ENCODE measurements around the gene ADAM17. TPM values are rescaled to one million over a fixed set of nuclear protein-coding genes. Genes with fewer than 3 reads are reported as not detected.
A peak's percentile ranks its signal among the peaks of the same experiment; 100 is the strongest.
"Not testable (repeated sequence)": the region's sequence is repeated elsewhere in the genome, so short reads cannot be mapped to it uniquely, and the experiment has no call there.

Gene ADAM17
- 10 to 100 TPM; 23.0 to 24.4 TPM for total RNA-seq

- Mint-ChIP-seq H3K27me3 (no peaks in the 10 kb centered on the region), H3K4me1 (peaks cover 57% of the 10 kb centered on the region), H3K27ac (peak within 1 kb of the TSS; percentile 97), H3K4me3 (peak within 1 kb of the TSS; percentile 96), H3K36me3 (ENCODE audit: low read depth) (peaks cover 13% of the 10 kb centered on the region), H3K9me3 (no peaks in the 10 kb centered on the region)
- ChIA-PET CTCF (interaction anchor here (0.7 to 2.8 kb wide), 17 partner anchors 9 to 798 kb away, joined by 3 to 9 read pairs (median 3); no protein-coding TSS in a partner anchor), POLR2A (interaction anchor here (0.6 to 1.6 kb wide), 6 partner anchors 10 to 101 kb away, joined by 3 to 7 read pairs (median 4); no protein-coding TSS in a partner anchor)
- peak; percentile 86 for DNase-seq
These were observed at the start of gene ADAM17 for GRCh38 chr2:9555297-9556120. Gene ADAM17, minus strand, starts transcription at chr2:9555830. Its CDS starts 225 bp downstream, at chr2:9555605.

- POLR2A ChIA-PET, result no interaction called here
- H3K36me3 Mint-ChIP-seq (ENCODE audit: low read depth), result peaks cover 53% of the 10 kb centered on the region
- DNase-seq, result no peak
- no peak overlapping the region for H3K27ac Mint-ChIP-seq
- CTCF ChIA-PET, result interaction anchor here (0.6 to 2.5 kb wide), 6 partner anchors 10 to 1885 kb away, joined by 3 to 8 read pairs (median 4); no protein-coding TSS in a partner anchor
- peaks cover 28% of the 10 kb centered on the region for H3K4me1 Mint-ChIP-seq
- H3K9me3 Mint-ChIP-seq, result peaks cover 20% of the 10 kb centered on the region
- H3K27me3 Mint-ChIP-seq, result no peaks in the 10 kb centered on the region
- H3K4me3 Mint-ChIP-seq, result no peak overlapping the region
These were observed 46.8 kb upstream of the ADAM17 start for GRCh38 chr2:9602412-9602811.

GRCh38 chr2:9601397-9601796, 45.8 kb upstream of the ADAM17 start:
- Mint-ChIP-seq H3K27ac (no peak overlapping the region), H3K9me3 (peaks cover 20% of the 10 kb centered on the region), H3K4me3 (no peak overlapping the region), H3K4me1 (peaks cover 34% of the 10 kb centered on the region), H3K36me3 (ENCODE audit: low read depth) (peaks cover 53% of the 10 kb centered on the region), H3K27me3 (no peaks in the 10 kb centered on the region)
- ChIA-PET POLR2A (no interaction called here), CTCF (interaction anchor here (1.4 to 2.5 kb wide), 3 partner anchors 9 to 54 kb away, joined by 3 to 8 read pairs (median 4); no protein-coding TSS in a partner anchor)
- no peak for DNase-seq

- Mint-ChIP-seq H3K9me3 (peaks cover 16% of the 10 kb centered on the region), H3K27me3 (no peaks in the 10 kb centered on the region), H3K27ac (peak overlapping the region; percentile 5), H3K4me1 (peaks cover 46% of the 10 kb centered on the region), H3K4me3 (no peak overlapping the region), H3K36me3 (ENCODE audit: low read depth) (peaks cover 55% of the 10 kb centered on the region)
- ChIA-PET CTCF (interaction anchor here (0.7 kb wide), 1 partner anchor 29 kb away, joined by 3 read pairs; no protein-coding TSS in a partner anchor), POLR2A (no interaction called here)
- no peak for DNase-seq
These were observed 43.8 kb upstream of the ADAM17 start for GRCh38 chr2:9599430-9599829.

- peak overlapping the region; percentile 65 for H3K27ac Mint-ChIP-seq
- no peak for DNase-seq
- peak overlapping the region; percentile 16 for H3K4me3 Mint-ChIP-seq
- no peaks in the 10 kb centered on the region for H3K27me3 Mint-ChIP-seq
- POLR2A ChIA-PET, result no interaction called here
- CTCF ChIA-PET, result interaction anchor here (0.6 to 2.0 kb wide), 4 partner anchors 9 to 63 kb away, joined by 3 to 7 read pairs (median 4); no protein-coding TSS in a partner anchor
- H3K36me3 Mint-ChIP-seq (ENCODE audit: low read depth), result peaks cover 62% of the 10 kb centered on the region
- H3K9me3 Mint-ChIP-seq, result peaks cover 16% of the 10 kb centered on the region
- peaks cover 58% of the 10 kb centered on the region for H3K4me1 Mint-ChIP-seq
These were observed 41.1 kb upstream of the ADAM17 start for GRCh38 chr2:9596621-9597311.

GRCh38 chr2:9595746-9596145, 40.1 kb upstream of the ADAM17 start:
- Mint-ChIP-seq H3K27ac (peak overlapping the region; percentile 65), H3K4me3 (no peak overlapping the region), H3K36me3 (ENCODE audit: low read depth) (peaks cover 62% of the 10 kb centered on the region), H3K4me1 (peaks cover 65% of the 10 kb centered on the region), H3K27me3 (no peaks in the 10 kb centered on the region), H3K9me3 (peaks cover 16% of the 10 kb centered on the region)
- CTCF ChIA-PET, result interaction anchor here (1.1 to 2.0 kb wide), 4 partner anchors 10 to 33 kb away, joined by 3 to 7 read pairs (median 4); no protein-coding TSS in a partner anchor
- POLR2A ChIA-PET, result no interaction called here
- DNase-seq, result no peak

- H3K27ac Mint-ChIP-seq, POLR2A ChIA-PET, H3K4me3 Mint-ChIP-seq, DNase-seq, H3K27me3 Mint-ChIP-seq: not testable (repeated sequence)
- peaks cover 63% of the 10 kb centered on the region for H3K4me1 Mint-ChIP-seq
- peaks cover 16% of the 10 kb centered on the region for H3K9me3 Mint-ChIP-seq
- CTCF ChIA-PET, result interaction anchor here (1.1 to 2.0 kb wide), 3 partner anchors 9 to 32 kb away, joined by 3 to 7 read pairs (median 4); no protein-coding TSS in a partner anchor
- peaks cover 59% of the 10 kb centered on the region for H3K36me3 Mint-ChIP-seq (ENCODE audit: low read depth)
These were observed 39.6 kb upstream of the ADAM17 start for GRCh38 chr2:9595256-9595655.

- Mint-ChIP-seq H3K27me3 (no peaks in the 10 kb centered on the region), H3K4me3 (no peak overlapping the region), H3K36me3 (ENCODE audit: low read depth) (peaks cover 59% of the 10 kb centered on the region), H3K27ac (peak overlapping the region; percentile 5), H3K4me1 (peaks cover 59% of the 10 kb centered on the region), H3K9me3 (peaks cover 8% of the 10 kb centered on the region)
- CTCF ChIA-PET, result interaction anchor here (0.7 to 1.6 kb wide), 5 partner anchors 8 to 36 kb away, joined by 3 to 4 read pairs (median 3); no protein-coding TSS in a partner anchor
- no peak for DNase-seq
- POLR2A ChIA-PET, result no interaction called here
These were observed 38.9 kb upstream of the ADAM17 start for GRCh38 chr2:9594366-9595054.

GRCh38 chr2:9593925-9594324, 38.3 kb upstream of the ADAM17 start:
- Mint-ChIP-seq H3K27ac (peak overlapping the region; percentile 46), H3K4me1 (peaks cover 57% of the 10 kb centered on the region), H3K27me3 (no peaks in the 10 kb centered on the region), H3K9me3 (peaks cover 4% of the 10 kb centered on the region), H3K4me3 (no peak overlapping the region), H3K36me3 (ENCODE audit: low read depth) (peaks cover 53% of the 10 kb centered on the region)
- DNase-seq, result no peak
- ChIA-PET POLR2A (no interaction called here), CTCF (interaction anchor here (1.0 to 2.6 kb wide), 3 partner anchors 8 to 35 kb away, joined by 3 to 8 read pairs (median 3); no protein-coding TSS in a partner anchor)

GRCh38 chr2:9592699-9593098, 37.1 kb upstream of the ADAM17 start:
- H3K36me3 Mint-ChIP-seq (ENCODE audit: low read depth), result peaks cover 52% of the 10 kb centered on the region
- no peak overlapping the region for H3K4me3 Mint-ChIP-seq
- ChIA-PET CTCF (interaction anchor here (2.6 kb wide), 1 partner anchor 9 kb away, joined by 8 read pairs; no protein-coding TSS in a partner anchor), POLR2A (no interaction called here)
- H3K4me1 Mint-ChIP-seq, result peaks cover 46% of the 10 kb centered on the region
- no peaks in the 10 kb centered on the region for H3K9me3 Mint-ChIP-seq
- H3K27me3 Mint-ChIP-seq, result no peaks in the 10 kb centered on the region
- DNase-seq, result no peak
- H3K27ac Mint-ChIP-seq, result peak overlapping the region; percentile 41

- ChIA-PET POLR2A (no interaction called here), CTCF (interaction anchor here (1.2 kb wide), 1 partner anchor 17 kb away, joined by 3 read pairs; no protein-coding TSS in a partner anchor)
- Mint-ChIP-seq H3K27me3 (no peaks in the 10 kb centered on the region), H3K4me3 (no peak overlapping the region), H3K4me1 (peaks cover 31% of the 10 kb centered on the region), H3K27ac (no peak overlapping the region), H3K36me3 (ENCODE audit: low read depth) (peaks cover 61% of the 10 kb centered on the region), H3K9me3 (no peaks in the 10 kb centered on the region)
- DNase-seq, result no peak
These were observed 35.0 kb upstream of the ADAM17 start for GRCh38 chr2:9590641-9591040.

- Mint-ChIP-seq H3K4me3 (no peak overlapping the region), H3K36me3 (ENCODE audit: low read depth) (peaks cover 54% of the 10 kb centered on the region), H3K27me3 (no peaks in the 10 kb centered on the region), H3K9me3 (no peaks in the 10 kb centered on the region), H3K4me1 (peaks cover 4% of the 10 kb centered on the region), H3K27ac (no peak overlapping the region)
- DNase-seq, result no peak
- POLR2A ChIA-PET, result no interaction called here
- CTCF ChIA-PET, result interaction anchor here (0.5 to 2.3 kb wide), 5 partner anchors 9 to 1093 kb away, joined by 3 to 6 read pairs (median 3); no protein-coding TSS in a partner anchor
These were observed 30.8 kb upstream of the ADAM17 start for GRCh38 chr2:9586465-9586864.
